Globus pallidus (tissue), 1 donor: ENCODE results near the gene ZBED6.
"Not testable (repeated sequence)": the region's sequence is repeated elsewhere in the genome, so short reads cannot be mapped to it uniquely, and the experiment has no call there.

Source experiments
- DNase-seq: peaks from one replicate; pipeline ENCODE4 v3.0.0-alpha.2; 2015; ENCODE audit warnings: low spot score

ZBED6 gene

GRCh38 chr1:203778789-203779188 is 16.6 kb upstream of the ZBED6 start:
- no peak for DNase-seq

DNA sequence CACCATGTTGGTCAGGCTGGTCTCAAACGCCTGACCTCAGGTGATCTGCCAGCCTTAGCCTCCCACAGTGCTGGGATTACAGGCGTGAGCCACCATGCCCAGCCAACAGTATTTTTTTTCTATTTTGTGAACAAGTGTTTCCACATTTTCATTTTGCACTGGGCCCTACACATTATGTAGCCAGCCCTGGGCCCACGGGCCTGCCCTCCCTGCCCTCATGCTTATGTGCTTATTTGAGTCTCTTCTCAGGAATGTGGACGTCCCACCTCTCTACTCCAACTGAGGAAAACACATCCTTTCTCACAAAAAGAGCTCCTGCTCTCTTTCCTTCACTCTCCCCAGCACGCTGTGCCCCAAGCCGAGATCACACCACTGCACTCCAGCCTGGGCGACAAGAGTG is 13.5 kb upstream of the ZBED6 start:
- DNase-seq = no peak

DNA sequence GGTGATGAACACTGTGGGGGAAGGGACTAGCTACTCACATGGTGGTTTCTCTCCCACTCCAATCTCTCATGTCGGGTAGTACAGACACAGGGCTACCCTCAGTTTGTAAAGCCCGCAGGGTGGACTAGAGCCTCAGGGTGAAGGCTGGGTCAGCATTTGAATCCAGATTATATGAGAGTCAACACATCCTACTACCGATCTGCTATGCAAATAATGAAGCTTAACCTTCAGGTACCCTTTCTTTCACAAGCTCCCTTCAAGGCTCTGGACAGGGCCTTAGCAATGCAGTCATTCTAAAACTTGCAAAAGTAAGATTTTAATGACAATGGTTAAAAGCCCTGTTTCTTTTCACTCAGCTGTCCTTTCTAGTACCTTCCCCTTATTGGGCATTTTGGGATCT is 5.5 kb upstream of the ZBED6 start:
- no peak for DNase-seq

- DNase-seq = no peak
These were observed 3.9 kb upstream of the ZBED6 start for GRCh38 chr1:203791498-203791897.

DNA sequence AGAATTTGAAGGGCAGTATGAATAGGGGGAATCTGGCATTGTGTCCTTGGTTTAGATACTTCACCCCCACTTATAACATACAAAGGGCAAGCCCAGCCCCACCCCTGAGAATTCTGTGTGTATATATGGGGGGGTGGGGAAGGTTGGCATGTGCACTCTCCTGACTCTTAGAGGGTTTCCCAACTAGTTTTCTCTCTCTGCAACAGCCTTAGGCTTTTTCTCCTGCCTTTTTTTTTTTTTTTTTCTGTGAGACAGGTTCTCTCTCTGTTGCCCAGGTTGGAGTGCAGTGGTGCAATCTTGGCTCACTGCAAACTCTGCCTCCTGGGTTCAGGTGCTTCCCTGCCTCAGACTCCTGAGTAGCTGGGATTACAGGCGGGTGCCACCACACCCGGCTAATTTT is 2.9 kb upstream of the ZBED6 start:
- no peak for DNase-seq

DNA sequence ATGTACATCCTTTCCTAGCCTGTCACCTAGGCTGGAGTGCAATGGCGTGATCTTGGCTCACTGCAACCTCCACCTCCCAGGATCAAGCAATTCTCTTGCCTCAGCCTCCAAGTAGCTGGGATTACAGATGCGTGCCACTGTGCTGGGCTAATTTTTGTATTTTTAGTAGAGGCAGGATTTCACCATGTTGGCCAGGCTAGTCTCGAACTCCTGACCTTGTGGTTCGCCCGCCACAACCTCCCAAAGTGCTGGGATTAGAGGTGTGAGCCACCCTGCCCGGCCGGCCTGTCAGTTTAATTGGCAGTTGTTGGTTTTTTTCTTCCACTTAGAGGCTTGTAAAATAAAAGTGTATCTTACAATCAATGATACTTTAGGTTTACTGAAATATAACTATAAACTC is 1.9 kb upstream of the ZBED6 start:
- DNase-seq = not testable (repeated sequence)

DNA sequence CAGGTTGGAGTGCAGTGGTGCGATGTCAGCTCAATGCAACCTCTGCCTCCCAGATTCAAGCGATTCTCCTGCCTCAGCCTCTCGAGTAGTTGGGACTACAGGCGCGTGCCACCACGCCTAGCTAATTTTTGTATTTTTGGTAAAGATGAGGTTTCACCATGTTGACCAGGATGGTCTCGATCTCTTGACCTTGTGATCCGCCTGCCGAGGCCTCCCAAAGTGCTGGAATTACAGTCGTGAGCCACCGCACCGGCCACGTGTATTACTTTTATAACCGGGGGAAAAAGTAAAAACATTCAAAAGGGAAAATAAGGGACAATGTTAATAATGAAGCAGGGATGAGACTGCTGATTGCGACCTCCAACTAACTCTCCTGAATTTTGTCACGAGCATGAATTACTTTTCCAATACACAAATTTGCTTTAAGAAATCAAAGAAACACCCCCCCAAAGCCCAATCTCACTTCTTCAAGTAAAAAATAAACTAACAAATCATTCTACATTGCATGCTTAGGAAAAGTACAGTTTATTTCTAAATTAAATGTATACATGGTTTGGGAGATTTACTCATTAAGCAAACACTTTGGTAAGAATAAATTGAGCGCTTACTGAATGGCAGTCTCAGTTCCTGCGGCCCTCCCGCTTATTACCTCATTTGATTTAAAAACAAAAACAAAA is 521 bp upstream of the ZBED6 start:
- DNase-seq = no peak

- DNase-seq = no peak
These were observed 798 bp downstream of the ZBED6 start for GRCh38 chr1:203796236-203796605.

GRCh38 chr1:203797216-203797615 is 1.8 kb downstream of the ZBED6 start:
- DNase-seq = no peak

GRCh38 chr1:203797948-203798655 is 2.7 kb downstream of the ZBED6 start:
- no peak for DNase-seq

DNA sequence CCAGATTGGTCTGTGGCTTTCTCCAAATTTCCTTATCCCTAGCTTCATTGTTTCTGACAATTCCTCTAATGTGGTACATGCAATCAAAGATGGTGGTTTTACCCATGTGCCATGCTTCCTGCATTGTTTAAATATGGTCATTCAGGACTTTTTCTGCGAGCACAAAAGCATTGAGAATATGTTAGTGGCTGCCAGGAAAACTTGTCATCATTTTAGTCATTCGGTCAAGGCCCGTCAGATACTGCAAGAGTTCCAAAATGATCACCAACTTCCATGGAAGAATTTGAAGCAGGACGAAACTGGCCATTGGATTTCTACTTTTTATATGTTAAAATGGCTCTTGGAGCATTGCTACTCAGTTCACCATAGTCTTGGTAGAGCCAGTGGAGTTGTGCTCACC is 3.7 kb downstream of the ZBED6 start:
- no peak for DNase-seq

- DNase-seq = no peak
These were observed 4.5 kb downstream of the ZBED6 start for GRCh38 chr1:203799971-203800370.

GRCh38 chr1:203805689-203806088 is 10.3 kb downstream of the ZBED6 start:
- no peak for DNase-seq

GRCh38 chr1:203807196-203807595 is 11.8 kb downstream of the ZBED6 start:
- no peak for DNase-seq

DNA sequence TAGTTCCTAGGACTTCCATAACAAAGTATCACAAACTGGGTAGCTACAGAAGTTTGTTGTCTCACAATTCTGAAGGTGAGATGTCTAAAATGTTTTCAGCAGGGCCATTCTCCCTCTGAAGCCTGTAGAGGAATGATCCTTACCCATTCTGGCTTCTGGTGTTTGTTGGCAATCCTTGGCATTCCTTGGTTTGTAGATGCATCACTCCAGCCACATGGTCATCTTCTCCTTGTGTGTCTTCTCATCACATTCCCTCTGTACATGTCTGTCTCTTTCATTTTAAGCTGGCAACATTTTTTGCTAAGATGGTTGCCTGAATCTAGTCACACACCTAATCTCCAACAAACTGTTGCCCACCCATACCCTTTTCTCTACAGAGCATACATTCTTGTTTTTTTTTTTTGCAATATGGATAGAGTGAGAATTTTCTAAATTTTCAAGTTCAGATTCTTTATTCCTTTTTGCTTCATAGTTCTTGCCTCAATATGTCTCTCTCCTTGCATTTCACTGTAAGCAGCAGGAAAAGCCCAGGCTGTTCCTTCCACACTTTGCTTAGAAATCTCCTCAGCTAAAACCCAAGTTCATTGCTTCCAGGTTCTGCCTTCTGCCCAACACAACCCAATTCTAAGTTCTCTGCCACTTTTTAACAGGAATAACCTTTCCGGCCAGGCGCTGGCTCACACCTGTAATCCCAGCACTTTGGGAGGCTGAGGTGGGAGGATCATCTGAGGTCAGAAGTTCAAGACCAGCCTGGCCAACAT is 18.3 kb downstream of the ZBED6 start:
- DNase-seq = no peak

DNA sequence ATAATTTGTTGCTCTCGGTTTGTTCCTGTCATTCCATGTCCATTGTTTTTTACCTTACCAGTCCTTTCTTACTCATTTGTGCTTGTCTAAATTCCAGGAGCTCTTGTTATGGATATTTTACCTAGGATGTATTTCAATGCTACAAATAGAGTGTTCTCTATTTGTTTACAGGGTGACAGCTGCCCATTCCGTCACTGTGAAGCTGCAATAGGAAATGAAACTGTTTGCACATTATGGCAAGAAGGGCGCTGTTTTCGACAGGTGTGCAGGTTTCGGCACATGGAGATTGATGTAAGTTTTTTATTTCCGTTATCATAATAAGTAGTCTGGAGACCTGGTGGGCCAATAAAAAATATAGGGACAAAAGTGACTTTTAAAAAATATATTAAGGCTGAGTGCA is 23.0 kb downstream of the ZBED6 start:
- DNase-seq = no peak

DNA sequence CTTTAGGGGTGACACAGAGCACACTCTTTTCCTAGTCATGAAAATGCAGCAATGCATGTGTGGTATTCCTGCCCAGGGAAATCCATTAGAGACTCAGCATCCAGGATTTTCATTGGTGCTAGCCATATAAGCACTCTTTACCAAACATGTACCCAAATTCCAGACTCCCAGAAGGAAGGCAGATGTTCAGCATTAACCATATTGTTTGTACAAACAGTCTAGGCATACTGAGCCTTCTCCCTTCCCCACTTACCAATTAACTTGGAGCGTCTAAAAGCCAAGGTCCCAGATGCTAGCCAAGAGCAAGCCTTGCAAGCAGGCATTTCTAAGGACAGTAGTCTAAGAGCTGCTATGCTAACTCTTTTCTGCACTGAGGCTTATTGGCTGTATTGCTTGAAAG is 27.9 kb downstream of the ZBED6 start:
- no peak for DNase-seq

DNA sequence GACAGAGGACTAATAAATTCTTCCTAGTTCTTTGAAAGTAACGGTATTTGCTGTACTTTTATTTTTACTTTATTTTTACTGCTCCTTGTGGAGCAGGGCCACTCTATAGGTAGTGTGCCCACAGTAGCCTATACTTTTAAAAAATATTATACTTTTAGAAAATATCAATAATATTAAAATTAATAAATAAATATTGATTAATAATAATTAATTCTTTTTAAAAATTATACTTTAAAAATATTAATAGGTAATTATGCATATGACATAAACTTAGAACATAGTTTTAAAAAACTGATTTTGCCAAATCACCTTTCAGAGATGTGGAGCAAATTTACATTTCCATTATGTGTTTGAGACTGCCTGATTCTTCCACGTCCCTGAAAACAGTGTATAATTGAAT is 30.8 kb downstream of the ZBED6 start:
- no peak for DNase-seq

GRCh38 chr1:203828002-203828401 is 32.6 kb downstream of the ZBED6 start:
- DNase-seq = no peak

GRCh38 chr1:203828503-203828902 is 33.1 kb downstream of the ZBED6 start:
- DNase-seq = no peak

- DNase-seq = peak; percentile 5
These were observed 33.8 kb downstream of the ZBED6 start for GRCh38 chr1:203829247-203829646.

GRCh38 chr1:203835476-203835875 is 40.1 kb downstream of the ZBED6 start:
- no peak for DNase-seq

DNA sequence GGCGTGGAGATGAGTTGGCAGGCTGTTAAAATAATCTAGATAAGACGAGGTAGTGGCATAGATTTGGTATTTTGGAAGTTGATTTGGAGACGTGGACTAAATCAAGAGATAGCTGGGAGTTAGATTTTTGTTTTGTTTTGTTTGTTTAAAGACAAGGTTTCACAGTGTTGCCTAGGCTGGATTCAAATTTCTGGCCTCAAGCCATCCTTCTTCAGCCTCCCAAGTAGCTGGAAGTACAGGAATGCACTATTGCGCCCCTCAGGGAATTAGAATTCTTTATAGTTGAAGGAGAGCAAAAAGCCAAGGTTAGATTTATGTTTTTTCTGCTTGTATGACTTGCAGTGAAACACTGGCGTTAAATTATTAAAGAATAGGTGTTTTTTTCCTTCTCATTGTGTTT is 43.7 kb downstream of the ZBED6 start:
- DNase-seq = no peak
